ENCODE measurements around the gene JAKMIP1.

The JAKMIP1 gene

DNA sequence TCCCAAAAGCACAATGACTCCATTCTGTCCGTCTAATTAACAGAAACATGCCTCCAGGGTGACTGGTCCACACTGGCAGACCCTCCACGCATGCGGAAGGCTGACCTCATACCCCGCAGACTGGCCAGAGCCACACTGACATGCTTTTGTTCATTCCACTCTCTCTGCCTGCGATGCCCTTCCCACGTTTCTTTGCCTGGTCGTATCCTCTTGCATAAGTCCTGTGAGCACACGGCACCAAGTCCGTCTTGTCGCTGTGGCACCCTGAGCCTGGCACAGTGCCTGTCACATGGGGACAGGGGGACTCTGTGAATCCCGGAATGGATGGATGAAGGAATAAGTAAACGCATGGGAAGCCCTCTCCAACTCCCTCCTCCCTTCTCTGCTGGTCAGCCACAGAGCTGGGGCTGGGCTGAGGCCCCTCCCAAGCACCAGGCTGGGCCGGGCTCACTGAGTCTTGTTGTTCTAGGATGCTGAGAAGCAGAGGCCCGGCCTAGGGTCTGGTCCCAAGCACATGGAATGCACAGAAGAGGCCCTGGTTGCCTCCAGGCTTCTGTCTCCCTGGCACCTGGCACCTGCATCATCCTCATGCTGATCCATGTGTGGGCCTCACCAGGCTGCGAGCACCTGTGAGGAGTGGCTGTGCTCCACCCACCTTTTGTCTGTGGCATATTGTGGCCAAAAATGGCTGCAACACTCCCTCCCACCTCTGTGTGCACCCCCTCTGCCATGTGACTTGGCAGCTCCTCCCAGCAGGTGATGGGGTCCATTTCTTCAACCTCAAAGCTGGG, 143.2 kb downstream of the JAKMIP1 start:
- no peak for DNase-seq

DNA sequence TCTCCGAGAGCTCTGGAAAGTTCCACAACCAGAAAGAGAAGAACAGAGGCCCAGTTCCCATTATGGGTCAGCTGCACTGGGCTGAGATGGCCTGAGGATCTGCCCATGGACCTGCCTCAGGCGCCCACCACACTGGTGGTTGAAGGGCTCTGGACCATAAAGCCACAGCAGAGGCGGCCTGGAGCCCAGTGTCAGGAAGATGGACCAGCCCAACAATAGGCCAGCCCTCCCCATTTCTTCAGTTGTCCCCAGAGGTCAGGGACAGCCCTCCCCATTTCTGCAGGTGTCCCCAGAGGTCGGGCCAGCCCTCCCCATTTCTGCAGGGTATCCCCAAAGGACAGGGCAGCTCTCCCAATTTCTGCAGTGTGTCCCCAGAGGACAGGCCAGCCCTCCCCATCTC, 144.9 kb downstream of the JAKMIP1 start:
- DNase-seq = no peak

DNA sequence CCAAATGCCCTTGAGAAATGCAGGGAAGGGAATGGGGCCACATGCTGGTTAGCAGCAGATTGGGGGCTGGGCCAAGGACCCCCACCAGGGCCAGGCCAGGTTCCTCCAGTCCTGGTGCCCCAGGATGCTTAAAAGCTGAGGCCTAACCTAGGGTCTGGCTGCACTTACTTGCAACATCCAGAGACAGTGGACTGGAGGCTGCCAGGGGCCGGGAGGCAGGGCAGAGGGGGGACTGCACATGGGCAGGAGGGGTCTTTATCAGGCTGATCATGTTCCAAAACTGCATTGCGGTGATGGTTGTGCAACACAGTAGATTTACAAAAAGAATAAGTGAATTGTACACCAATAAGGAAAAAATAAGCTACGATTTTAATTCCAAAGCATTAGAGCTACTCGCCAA, 145.3 kb downstream of the JAKMIP1 start:
- no peak for DNase-seq

DNA sequence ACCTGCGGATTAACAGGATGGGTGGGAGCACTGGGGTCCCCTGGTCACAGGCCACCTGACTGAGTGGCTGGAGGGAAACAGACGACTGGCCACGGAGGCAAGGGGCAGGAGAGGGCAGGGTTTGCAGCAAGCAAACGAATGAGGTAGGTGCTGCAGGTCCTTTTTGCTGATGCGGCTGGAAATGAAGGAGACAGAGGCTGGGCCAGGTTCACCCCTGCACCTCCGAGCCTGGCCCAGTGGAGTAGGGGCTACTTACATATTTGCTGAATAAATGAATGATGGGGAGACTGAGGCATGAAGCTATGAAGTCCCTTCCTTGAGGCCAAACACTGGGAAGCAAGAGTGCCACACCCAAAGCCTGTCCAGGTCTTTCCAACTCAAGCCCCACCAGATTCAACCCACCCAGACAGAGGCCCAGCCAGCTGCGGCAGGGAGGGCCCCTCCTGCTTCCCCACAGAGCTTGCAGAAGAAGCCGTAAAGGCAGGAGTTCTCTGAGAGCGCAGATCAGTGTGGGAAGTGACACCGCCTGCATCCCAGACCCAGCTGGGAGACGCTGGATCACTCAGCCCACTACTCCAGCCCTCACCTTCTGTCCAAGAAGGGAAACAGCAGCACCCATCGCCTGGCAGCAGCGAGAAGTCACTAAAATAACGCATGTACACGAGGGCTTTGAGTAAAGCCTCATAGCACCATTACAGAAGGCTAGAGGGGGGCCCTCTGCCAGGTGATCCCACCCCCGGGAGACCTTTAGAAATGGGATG, 146.0 kb downstream of the JAKMIP1 start:
- no peak for DNase-seq

DNA sequence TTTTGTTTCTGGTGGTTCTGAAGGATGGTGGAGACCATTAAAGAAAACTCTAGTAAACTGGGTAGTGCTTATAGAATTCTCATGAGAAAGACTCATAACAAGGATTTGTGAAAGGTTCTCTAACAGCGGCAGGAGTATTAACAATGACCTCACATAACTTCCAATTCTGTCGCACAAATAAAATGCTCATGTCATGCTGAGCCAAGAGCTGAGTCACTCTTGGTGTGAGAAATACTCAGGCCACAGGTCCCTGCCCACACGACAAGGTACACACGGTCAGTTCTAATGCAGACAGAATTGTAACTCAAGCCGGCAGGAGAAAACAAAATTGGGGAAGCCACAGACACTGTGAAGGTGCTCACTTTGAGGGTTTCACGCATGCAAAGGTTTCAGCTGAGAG, 147.7 kb downstream of the JAKMIP1 start:
- DNase-seq = no peak

DNA sequence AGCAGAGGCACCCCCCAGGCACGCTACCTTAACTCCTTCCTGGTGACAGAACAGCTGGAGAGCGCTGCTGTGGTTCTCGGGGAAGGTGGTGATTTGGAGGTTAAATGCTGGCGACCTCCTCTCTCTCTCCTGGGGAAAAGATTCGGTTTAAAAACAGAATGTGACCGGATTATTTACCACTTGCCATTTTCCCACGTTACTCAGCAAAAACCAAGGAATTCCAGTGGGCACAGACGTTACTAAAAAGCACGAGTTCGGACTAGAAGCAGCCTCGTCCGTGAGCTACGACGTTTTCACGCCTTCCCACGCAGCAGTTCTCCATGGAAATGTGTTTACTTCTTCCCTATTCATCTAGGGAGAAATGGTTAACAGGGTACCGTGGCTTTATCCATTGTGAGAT, 149.8 kb downstream of the JAKMIP1 start:
- DNase-seq = no peak

DNA sequence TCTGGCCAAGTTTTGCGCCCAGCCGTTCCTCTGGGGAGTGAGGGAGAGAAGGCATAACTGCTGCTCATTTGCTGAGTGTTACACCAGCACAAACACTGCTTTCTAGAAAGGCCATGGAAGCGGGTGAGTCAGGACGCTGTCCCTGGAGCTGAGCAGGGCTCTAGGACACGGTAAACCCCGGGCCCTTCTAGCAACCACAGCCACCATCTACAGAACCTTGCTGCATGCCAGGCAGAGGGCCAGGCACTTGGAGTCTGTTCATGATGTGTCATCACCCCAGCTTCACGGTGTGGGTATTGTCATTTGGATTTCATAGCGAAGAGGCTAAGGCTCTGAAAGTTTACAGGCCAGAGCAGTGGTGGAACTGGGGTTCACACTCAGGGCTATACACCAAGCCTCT, 150.4 kb downstream of the JAKMIP1 start:
- no peak for DNase-seq

DNA sequence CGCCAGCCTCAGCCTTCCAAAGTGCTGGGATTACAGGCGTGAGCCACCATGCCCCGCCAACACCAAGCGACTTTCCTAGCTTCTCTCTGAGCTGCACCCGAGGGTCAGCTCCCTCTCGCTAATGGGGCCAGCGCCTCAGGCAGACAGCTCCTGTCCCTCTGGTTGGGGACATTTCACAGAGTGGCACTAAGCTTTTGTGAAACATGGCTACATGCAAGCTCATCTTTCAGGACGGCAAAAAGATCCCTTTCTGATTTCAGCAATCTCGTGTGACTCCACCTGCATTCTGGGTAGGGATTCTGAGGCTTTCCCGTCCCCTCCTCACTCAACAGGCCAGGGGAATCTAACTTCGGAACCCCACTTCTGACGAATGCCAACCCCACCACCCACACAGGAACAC, 151.1 kb downstream of the JAKMIP1 start:
- no peak for DNase-seq

DNA sequence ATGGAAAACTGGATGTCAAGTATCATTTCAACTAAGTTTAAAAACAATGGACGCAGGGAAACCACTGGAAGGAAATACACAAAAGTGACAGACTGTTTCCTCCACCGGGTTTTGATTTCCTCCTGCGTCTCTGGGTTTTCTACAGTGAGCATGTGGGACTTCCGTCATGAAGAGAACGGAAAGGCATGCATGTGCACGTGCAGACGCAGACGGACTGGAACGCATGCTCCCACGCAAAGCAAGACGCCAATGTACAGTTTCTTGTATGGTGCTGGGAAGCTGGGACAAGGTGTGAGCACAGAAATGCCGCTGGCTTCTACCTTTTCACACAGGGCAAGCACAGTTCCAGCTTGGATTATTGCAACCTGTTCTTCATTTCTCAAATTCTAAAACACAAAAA, 151.8 kb downstream of the JAKMIP1 start:
- DNase-seq = no peak

DNA sequence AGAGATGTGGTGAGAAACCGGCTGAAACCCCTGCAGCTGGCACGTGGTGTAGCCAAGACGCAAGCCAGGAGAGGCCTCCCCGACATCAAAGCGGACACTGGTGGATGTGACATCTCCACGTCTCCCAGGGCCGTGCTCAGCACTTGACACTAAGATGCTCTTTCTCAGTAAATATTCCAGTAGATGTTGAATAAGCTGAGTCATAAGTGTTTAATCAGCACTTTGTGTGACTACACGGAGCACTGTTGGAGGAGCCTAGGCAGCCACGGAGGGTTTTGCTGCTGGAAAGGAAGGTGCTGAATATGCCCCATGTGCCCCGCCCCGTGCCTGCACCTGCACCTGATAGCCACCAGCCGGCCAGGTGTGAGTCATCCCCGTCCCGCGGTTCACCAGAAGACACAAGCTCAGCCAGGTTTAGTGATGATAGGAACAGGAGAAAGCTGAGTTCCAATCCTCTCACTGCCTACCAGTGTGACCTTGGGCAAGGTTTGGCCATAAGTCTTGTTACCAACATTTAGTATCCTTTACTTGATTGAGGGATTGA, 153.1 kb downstream of the JAKMIP1 start:
- DNase-seq = no peak

DNA sequence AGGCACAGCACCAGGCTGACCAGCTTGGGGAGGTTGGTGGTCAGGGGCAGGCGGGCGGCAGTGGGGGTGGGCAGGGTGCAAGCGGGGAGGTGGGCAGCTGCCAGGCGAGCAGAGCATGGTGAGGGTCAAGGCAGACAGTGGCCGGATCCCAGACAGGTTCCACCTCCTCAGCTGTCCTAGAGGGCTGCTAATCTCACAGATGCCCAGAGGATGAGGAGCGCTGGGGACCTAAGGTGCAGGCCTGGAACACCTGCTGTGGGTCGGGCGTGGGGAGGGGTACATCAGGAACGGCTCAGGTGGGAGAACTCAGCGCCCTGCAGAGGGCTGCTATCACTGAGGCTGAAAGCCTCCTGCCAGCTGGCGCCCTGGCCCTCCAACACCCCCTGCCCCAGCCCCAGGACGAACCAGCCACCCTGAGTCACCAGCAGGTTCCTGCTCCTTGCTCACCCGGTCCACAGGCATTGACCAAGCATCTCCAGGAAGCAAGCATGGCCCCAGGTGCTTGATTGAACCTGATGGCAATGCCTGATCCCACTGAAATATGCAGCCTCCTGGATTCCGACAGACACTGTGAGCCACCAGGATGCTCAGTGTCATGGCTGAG, 153.7 kb downstream of the JAKMIP1 start:
- DNase-seq = no peak

DNA sequence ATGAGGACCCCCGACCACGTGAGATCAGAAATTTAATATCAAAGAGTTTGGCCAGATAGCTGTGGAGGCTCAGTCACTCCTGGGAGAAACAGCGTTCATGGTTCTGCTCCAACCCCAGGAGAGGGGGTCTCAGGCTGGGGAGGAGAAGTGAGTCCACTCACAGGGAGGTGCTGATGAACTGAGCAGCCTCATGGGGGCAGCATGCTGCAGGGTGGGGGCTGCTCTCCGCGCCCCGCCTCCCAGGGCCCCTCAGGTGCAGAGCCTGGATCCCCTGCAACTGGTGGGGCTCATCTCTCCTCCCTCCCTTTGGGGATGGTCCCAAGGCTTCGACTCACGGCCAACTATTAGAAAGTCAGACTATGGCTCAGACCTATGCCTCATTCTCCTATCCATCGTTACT, 155.5 kb downstream of the JAKMIP1 start:
- DNase-seq = no peak

DNA sequence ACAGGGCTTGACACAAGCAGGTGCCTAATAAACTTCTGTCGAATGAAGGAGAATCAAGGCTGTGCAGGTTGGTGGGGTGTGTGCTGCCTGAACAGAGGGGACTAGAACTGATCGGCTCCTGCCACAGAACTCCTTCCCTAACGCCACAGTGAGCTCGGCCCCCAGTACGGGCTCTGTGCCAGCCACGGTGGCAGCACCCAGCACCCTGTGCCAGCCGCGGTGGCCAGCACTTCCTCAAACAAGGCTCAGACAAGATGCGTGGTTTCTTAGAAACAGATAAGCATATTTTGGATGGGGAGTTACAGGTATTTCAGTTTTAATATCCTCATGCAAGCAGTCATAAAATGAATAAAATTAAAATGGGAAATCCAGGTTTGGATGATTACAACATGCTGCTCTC, 156.1 kb downstream of the JAKMIP1 start:
- DNase-seq = no peak

DNA sequence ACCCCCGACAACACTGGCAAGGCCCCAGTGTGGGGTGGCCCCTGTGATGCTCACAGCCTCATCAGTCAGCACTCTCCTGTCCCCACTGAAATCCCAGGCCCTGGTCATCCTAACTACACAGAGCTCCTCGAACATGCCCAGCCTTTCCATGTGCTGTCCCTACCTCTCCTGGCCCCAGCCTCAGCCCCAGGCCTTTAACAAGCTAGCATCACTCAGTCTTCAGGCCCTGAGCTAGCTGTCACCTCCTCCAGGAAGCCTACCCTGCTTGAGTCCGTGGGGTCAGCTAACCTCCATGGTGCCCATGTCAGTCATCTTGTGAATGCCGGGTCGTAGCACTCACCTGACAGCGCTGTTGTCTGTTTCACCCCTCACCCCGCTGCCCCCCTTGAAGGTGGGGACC, 156.5 kb downstream of the JAKMIP1 start:
- DNase-seq = no peak

DNA sequence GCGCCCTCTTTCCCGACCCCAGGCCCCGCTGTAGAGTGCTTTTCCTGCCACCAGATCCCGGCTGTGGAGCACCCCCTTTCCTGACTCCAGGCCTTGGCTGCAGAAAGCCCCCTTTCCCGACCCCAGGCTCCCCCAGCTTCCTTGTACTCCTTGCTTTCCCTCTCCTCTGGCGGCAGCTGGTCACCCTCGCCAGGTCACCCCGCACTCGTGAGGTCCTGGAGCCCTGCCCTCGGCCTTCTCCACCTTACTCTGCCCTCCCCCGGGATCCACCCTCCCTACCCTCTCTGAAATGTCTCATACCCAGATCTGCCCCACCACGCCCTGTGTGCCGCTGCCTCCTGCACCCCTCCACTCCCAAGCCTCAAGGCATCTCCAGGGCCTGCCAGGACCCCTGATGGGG, 157.2 kb downstream of the JAKMIP1 start:
- no peak for DNase-seq

DNA sequence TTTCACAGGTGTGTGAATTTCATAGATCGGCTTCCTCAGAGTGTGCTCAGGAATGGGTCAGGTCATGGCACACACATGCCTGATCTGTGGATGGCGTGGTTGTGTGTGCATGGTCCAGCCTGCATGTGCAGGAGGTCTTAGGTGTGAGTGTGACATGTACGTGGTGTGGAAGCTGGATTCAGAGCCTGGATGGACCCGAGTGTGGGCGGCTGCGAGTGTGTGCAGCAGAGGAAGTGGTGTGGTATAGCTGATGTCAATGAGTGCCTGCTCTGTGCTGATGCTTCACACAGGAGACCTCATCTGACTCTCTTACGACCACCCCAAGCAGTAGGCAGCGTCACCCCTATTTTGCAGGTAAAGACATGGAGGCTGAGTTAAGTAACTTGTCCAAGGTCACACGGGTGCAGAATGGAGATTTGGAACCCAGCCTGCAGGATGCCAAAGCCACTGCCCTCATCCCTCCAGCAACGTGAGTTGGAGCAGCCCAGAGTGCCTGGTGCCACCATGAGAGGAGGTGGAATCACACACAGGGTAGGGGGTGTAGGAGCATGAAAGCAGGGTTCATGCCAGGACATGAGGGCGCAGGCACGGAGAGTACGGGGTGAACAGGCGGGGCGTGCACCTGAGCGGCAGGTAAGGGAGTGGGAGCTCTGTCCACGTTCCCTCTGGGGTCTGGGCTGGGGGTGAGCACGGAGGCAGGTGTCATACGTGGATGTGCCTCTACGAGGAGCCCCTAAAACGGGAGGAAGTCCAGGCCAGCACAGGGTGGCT, 157.9 kb downstream of the JAKMIP1 start:
- DNase-seq = no peak

DNA sequence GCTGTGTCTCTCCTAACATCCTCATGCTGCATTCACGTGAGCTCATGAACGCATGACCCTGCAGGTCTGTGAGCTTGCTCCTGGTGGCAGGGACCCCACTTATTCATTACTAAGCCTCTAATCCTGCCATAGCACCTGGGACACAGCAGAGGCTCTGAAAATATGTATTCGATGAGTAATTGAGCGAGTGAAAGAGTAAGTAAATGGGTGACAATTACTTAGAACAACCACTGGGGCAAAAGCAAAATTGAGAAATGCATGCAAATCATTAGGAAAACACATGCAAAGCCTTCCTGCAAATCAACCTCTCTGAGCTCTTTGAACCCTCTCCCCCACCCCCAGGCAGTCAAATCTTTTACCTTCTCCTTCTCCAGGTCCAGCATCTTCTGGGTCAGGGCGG, 158.5 kb downstream of the JAKMIP1 start:
- no peak for DNase-seq

DNA sequence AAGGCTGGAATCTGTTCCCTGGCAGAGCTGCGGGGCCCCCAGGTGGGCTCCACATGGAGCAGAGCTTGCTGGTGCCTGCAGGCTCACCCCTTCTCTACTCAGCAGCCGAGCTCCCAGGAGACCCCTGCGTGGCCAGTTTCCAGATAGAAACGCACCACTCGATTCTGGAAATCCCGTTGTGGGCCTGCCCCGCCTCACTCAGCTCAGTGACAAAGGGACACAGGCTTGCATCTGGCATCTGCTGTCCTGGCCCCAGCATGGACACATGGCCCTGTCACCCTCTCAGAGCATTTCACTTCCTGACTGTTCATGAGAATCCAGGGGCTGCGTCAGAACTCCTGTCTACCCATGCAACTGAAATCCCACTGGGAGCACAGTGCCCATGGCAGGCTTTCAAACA, 161.6 kb downstream of the JAKMIP1 start:
- DNase-seq = no peak

DNA sequence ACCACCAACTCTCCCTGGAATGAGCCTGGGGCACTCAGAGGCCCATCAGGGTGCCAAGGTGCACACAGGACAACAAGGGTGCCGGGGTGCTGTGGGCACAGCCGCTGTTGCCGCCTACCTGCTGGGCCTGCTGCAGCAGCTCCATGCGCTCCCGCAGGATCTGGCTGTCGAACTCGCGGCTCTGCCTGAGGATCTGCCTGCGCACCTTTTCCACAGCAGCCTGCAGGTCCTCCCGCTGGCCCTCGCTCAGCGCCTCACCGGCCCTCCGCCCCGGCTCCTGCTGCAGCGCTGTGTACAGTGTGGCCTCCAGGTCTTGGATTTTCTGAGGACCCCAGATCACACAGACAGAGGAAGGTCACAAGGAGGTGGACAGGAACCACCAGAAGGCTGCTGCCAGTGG, 164.6 kb downstream of the JAKMIP1 start:
- DNase-seq = no peak

DNA sequence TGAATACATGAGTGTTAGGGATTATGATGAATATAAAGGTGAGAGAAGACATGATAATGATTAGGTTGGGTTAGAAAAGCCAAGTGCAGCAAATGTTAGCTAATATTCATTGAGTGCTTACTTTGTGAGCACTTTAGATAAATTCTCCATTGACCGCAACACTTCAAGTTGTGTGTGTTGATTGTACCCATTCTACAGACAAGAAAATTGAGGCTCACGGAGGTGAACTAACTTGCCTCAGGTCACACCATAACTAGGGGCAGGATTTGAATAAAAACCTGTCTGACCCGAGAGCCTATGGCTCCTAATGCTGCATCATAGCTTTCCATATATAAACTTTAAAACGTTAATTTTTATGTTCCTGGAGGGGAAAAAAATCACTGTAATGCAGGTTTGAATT, 167.0 kb downstream of the JAKMIP1 start:
- no peak for DNase-seq

DNA sequence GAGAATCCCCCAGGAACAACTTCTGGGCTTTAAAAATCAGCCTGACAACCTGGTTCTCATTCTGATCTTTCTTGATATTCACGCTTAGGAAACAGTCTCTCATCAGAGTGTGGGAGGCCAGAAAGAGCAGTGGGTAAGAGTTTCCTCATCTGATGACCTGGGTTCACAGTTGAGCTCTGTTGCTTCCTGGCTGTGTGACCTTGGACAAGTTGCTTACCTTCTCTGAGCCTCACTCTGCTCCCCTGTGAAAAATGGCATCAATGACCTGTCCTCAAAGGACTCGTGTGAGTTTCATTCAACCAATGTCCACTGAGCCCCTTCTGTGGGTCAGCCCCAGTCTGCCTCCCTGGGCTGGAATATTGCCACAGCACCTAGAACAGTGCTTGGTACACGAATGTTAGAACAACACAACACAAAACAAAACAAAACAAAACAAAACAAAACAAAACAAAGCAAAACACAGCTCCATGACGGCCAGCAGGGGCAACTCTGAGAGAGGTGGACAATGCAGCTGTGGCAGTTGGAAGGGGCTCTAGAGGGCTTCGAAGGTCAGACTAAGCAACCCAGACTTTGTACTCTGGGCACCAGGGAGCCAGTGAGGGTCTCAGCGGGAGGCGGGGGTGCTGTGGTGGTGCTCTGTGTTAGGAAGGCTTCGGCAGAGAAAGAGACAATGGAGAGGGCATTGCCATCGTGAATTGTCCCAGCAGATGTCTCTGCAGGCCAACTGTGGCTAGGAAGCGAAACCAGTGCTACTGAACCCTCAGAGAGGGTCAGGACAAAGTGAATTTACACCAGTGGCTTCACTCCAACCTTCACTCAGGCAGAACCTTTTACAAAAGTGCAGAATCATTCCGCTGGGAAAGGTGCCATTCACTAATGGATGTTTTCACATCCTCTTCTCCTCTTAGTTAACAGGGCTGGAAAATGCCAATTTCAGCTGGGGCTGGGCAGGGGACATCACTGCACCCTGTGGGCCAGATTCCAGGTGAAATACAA, 167.8 kb downstream of the JAKMIP1 start:
- DNase-seq = no peak

DNA sequence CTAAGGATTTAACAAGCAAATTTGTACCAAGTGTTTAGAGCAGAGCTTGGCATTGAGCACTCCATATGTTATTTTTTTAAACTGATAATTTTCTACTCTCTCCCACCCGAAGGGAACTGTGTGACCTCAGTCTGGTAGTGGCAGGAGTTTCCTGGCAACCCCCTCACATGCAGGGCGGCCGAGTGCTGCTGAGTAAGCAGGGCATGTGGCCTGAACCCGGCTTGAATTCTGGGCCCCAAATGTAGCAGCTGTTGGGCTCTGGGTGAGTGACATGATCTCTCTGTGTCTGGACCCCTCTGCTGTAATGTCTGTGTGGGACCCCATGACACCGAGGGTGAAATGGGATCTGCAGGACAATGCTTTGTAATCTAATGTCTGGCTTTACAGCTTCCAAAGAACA, 168.5 kb downstream of the JAKMIP1 start:
- DNase-seq = no peak

All from SW 1271 (cell line).